GM18499 (cell line): ENCODE results near the gene TEPSIN.

ENCODE experiments used
- ATAC-seq: cut with Tn5 transposase; IDR thresholded peaks from one replicate; pipeline ENCODE4 v1.9.1; 2021; ENCODE audit warnings: moderate number of reproducible peaks; ENCODE audit not compliant: insufficient read depth, unreplicated experiment

Gene TEPSIN

DNA sequence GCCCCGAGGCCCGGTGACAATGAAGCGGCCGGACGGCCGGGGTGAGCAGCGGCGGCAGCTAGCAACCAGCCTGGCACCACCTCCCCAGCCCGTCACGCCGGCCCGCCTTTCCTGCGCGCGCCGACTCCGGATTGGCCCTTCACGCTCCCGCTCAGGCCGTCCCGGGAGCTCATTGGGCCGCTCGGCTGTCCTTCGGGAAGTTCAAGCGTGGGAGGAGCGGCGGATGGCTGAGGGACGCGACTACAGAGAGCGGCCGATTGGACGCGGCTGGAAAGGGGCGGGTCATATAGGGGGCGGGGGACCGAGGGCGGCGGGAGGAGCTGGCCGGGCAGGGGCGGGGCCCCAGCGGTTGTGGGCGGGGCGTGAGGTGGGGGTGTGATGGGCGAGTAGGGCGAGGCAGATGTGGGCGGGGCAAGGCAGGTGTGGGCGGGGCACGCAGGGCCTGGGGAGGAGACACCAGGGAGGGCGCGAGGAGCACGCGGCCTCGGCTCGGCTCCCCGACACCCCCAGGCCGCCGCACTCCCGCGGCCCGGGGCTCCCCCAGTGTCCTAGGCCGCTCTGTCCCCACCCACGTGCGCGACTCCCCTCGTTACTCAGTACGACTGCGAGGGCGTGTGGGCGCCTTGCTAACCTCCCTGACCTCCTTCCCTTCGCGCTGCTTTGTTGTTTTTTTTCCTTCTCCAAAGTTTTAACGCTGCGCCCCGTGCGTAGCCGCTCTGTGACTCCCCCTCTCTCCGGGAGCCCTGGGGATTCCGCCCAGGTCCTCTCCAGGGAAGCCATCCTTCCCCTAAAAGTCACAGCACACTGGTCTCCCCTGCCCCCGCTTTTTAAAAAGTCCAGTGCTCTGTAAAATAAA lies 15.7 kb downstream of the TEPSIN start, which contains the start of gene CEP131:
Gene CEP131 (minus strand): TSS at position 60 of the 856 bp plus-strand sequence. CDS start 2,909 bp downstream, outside the sequence.
- ATAC-seq = no peak

DNA sequence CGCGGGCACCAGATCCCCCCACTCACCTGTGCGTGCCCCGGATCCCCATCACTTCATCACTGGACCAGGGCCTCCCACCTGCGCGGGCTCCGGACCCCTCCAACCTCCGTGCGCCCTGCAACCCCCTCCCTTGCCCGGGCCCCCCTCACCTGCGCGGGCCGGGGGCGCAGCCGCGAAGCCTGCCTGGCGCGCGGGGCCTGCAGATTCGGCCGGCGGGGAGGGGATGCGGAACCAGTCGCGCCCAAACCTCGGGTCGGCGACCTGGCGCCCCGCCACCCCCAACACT lies 16.3 kb downstream of the TEPSIN start:
- no peak for ATAC-seq

DNA sequence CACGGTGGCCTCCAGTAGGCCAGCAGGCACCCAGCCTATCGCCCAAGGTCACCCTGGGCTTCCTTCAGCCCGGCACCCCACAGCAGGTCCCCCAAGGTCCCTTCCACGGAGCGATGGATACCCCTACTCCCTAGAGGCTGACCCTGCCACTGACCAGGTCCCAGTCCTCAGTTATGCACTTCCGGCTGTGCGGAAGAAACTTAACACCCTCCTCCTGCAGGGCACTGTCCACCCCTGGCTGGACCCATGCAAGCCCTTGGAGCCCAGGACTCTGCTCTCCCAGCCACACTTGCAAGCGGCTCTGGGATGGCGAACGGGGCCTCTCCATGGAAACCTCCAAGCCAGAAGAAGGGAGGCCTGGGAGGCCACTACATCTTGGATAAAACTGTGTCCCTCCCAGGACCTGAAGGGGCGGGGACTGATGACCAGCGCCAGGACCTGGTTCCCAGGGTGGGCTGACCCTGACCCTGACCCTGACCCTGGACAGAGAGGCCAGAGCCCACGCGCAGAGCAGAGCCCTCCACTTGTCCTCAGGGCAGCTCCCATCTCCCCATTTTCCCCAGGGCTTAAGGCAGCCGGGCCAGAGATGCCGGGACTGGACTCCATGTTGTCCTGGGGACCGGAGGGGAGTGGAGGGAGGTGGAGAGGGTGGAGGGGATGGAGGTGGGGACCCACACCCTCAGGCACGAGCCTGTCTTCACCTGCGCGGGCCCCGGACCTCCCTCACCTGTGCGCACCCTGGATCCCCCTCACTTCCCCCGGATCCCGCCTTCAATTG lies 16.8 kb downstream of the TEPSIN start:
- no peak for ATAC-seq

DNA sequence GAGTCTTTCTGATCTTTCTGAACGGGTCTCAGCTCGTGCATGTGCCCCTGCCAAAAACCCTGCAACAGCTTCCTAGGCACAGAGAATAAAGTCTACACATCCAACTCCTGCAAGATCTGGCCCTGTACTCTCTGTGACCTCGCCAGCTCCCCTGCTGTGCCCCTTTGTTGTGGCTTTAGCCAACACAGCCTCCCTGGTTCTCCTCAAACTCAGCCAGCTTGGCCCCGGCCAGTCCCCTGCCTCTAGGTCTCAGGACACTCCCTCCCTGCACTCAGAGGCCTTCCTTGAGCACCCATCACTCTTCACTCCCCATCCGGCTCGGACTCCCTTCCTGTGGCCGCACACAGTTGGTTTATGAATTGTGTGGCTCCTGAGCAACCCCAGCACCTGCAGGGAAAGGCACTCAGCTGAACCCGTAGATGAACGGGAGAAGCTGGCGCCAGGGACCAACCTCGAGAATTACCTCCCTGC lies 17.4 kb downstream of the TEPSIN start:
- ATAC-seq = no peak

DNA sequence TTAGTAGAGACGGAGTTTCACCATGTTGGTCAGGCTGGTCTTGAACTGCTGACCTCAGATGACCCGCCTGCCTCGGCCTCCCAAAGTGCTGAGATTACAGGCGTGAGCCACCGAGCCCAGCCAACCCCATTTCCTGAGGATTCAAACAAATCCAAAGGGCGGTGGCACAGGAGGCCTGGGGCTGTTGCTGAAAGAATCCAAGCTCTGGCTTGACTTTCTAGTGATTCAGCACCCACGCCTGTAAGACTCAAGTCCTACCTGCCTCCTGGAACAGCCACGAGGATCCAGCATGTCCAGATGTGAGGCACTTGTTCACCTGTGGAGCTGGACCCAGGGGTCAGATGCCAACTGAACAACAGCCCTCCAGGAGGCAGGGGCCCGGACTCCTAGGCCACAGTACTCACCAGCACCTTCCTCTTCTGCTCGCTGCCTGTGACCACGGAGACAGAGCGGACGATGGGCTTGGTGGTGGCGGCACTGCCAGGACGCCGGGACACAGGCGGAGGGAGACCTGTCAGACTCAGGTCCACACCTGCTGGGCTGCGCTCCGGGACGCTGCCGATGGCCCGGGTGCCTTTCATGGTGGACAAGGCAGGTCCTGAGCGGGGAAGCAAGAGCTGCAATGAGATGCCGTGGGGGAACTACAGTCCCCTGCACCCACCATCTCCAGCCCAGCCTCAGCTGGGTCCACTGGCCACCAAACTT lies 19.2 kb downstream of the TEPSIN start:
- ATAC-seq = no peak

DNA sequence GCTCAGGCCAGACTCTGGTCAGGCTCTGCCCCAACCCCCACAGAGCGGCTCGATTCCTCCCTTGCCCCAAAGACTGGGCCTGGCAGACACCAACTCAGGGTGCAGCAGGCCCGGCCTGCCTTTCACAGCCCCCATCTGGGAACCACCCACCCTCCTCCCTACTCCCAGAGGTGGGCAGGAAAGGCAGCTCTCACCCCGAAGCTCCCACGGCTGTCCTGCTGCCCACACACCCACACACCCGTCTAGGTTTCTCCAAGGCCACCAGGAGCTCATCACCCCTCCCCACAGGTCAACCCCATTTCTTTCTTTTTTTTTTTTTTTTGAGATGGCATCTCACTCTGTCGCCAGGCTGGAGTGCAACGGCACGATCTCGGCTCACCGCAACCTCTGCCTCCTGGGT lies 19.9 kb downstream of the TEPSIN start:
- ATAC-seq = no peak

DNA sequence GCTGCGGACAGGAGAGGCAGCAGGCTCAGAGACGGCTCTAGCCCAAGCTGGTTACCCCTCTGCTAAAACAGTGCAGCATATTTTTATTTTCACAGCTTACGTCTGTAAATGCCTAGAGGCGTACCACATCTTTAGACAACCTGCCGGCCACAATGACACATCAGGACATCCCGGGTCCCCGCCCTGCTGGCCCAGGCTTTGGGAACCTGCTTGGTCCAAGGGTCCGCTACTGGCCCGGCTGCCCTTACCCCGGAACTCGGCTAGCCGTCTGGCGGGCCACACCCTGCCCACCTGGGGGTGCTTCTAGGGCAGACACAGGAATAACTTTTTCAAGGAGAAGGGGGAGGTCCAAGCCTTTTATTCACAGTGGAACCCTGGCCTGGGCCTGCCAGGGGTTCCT lies 20.4 kb downstream of the TEPSIN start:
- no peak for ATAC-seq

DNA sequence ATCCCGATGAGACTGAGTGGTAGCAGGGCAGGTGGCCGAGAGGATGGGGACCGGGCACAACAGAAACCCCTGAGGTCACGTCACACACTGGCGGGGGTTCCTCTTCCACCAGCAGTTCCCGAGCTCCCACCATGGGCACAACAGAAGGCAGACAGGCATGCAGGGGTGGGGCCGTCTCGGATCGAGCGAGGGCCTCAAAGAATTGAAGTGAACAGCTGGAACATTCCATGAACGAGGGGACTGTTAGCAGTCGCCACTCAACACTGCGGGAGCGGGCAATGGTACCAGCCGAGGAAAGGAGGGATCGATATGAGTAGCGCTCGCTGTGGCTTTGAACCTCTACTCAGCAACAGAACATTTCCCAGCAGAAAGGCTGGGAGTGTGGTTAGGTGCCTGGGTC lies 21.4 kb downstream of the TEPSIN start:
- ATAC-seq = no peak

DNA sequence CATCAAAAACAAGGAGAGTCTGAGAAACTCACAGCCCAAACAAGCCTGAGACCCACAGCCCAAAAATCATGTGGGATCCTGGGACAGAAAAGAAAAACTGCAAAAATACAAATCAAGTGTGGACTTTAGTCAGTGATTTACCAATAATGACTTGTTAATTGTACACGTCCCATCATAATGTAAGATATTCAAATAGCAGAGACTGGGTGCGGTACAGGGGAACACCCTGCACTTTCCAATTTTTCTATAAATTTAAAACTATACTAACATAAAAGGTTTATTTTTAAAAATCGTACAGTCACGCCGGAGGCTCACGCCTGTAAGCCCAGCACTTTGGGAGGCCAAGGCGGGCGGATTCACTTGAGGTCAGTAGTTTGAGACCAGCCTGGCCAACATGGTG lies 24.9 kb downstream of the TEPSIN start:
- ATAC-seq = no peak

DNA sequence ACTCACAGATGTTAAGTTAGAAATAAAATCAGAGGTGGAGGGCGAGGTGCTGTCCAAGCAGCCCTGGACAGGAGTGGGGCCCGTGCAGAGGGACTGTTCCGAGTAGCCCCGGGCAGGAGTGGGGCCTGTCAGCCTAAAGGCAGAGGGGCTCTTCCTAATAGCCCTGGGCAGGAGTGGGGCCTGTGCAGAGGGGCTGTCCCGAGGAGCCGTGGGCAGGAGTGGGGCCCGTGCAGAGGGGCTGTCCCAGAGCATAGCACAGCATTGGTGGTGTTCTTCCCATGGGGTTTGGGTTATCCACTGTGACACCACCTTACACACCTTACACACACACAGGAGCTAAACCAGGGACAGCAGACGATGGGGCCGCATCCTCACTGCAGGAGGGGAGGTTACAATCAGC lies 26.5 kb downstream of the TEPSIN start:
- no peak for ATAC-seq

DNA sequence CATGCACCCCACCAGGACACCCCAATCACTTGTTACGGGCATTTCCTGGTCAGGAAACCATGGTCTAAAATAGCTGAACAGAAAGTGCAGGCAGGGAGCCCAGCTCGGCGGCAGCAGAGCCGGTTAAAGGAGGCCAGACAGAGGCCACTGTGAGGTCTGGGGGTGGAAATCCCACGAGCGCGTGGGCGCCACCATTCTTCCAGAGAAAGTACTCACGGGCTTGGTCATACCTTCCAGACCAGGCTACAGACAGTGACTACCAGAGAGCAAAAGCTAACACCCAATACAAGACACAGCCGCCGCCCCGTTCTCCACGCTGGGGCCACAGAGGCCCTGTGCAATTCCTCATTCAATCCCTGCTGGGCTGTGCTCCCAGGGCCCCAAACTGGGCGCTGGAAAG lies 28.0 kb downstream of the TEPSIN start:
- no peak for ATAC-seq

DNA sequence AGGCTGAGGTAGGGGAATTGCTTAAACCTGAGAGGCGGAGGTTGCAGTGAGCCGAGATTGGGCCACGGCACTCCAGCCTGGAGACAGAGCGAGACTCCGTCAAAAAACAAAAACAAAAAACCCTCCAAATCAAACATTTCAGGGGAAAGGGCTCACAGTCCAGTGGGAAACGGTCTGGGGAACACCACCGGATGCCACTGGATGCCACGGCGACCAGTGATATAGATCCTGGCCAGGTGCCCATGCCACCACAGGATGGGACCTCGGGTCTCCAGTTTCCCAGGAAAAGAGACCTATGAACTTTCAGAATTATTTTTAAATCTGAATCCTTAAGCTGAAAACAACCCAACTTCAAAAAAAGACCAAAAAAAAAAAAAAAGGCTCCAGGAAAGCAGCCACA lies 28.4 kb downstream of the TEPSIN start:
- ATAC-seq = no peak

DNA sequence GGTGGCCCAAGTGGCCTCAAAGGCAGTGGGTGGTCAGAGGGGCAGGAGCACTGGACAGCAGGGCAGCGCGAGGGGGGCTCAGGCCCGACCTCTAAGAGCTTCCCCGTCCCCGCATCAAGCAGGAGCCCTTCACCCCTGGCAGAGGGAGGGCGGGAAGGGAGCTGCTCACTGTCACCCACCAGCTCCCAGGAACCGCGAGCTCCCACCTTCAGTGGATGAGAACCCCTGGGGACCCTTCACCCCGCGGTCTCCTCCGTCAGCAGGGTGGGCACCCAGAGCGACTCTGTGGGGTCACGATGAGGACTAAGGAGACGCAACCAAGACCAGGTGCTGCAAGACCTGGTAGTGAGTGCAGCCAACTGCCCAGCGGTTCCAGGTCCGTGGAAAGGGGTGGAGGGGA lies 29.7 kb downstream of the TEPSIN start:
- ATAC-seq = no peak

DNA sequence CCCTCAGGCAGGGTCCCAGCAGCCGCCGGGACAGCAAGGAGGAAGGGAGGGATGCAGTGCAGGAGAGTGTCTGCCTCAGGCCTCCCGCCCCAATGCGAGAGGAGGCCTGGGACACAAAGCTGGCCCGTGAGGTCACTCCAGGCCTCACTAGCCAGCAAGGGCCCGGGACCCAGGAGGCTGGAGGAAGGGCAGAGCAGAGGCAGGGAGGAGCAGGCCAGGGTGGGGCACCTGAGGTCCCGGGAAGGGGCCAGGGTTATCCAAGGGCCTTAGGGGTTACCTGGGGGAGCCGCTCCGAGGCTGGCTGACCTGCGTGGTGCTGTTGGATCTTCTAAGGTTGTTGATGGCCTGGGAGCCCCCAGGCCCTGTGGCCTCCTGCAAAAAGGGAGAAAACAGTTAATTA lies 30.2 kb downstream of the TEPSIN start:
- ATAC-seq = no peak

DNA sequence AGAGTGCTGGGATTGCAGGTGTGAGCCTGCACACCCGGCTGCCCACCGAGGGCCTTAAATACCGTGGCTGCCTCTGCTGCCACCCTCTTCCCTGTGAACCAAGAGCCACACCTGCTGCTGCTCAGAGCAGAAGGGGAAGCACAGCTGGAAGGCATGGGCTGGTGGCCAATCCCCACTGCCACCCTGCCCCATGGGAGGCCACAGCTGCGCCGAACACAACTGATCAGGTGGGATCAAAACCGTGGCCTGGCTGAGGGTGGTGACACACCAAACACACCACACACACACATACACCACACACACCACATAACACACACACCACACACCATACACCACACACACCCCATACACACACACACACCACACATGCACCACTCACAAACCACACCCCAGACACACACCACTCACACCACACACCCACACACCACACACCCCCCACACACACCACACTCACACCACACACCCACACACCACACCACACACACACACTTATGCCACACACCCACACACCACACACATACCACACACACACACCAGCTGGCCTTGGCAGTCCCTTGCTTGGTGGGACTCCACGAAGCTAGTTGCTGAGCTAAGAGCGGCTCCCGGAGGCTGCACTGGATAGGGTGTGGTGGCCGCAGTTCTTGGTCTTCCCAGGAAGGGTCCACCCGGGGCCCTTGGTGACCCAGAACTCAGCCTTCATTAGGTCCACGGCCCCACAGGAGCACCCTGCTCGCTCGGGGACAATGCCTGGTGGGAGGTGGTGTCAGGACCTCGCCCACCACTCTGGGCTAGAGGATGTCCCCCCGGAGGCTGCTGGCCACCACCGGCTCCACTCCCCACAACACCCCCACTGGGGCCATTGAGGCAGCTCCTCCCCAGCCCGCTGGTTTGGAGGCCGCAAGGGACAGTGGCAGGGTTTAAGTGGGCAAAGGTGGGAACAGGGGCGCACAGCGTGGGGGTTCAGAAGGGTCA lies 31.0 kb downstream of the TEPSIN start:
- no peak for ATAC-seq

DNA sequence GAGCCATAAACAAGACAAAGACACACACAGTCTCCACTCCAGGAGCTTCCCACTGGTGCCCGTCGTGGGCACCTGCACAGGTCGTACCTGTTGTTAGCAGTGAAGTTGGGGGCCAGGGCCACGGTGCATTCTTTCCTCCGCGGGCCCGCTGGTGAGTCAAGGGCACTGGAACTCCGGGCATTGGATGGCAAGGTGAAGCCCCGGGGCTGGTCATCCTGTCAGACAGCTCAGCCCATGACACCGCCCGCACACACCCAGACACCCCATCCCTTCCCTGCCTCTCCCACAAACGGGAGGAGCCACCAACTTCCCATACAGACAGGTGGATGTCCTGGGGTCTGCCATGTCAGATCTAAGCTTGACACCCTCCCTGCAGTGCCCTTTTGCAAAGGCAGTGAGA lies 32.2 kb downstream of the TEPSIN start:
- ATAC-seq = no peak

DNA sequence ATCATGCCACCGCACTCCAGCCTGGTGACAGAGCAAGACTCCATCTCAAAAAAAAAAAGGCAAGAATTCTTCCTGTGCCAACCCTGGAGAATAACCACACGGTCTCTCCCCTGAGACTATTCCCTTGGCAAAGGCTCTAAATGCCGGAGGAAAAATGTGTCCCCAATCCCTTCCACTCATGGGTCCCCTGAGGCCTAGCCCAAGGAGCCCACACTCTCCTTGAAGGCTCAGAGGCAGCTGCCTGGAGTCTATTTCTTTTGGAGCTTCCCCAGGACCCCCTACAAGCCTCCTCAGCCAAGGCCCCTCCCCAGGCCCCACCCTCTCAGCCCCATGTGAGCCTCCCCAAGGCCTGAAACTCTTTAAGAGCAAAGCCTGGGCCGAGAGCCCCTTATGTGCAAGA lies 32.7 kb downstream of the TEPSIN start:
- no peak for ATAC-seq

DNA sequence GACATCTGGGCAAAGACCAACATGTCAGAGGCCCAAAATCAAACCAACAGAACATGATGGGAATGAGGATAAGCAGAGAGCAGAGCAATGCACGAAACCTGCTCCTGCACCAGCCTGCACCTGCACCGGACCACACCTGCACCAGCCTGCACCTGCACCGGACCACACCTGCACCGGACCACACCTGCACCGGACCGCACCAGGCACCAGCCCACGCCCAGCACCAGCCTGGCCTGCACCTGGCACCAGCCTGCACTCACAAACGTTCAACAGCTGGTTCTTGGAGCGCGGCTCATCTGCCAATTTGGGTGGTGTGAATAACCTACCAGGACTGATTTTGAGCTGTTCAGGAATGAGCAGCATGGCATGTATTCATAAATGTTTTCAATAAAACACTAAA lies 34.3 kb downstream of the TEPSIN start:
- ATAC-seq = no peak

DNA sequence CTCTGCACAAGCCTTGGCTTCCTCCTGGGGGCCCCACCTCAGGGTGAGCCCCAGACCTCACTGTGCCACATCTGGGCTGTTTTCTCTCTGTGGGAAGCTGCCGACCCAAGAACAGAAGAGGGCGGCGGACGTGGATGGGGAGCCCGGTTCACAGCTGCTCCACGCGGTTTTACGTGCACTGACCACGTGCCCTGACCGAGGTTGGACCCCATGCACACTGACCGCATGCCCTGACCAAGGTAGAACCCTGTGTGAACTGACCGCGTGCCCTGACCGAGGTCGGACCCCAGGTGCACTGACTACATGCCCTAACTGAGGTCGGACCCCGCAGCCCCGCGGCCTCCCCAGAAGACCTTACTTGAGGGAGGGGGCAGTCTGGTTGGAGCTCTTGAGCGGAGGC lies 35.7 kb downstream of the TEPSIN start:
- ATAC-seq = no peak

DNA sequence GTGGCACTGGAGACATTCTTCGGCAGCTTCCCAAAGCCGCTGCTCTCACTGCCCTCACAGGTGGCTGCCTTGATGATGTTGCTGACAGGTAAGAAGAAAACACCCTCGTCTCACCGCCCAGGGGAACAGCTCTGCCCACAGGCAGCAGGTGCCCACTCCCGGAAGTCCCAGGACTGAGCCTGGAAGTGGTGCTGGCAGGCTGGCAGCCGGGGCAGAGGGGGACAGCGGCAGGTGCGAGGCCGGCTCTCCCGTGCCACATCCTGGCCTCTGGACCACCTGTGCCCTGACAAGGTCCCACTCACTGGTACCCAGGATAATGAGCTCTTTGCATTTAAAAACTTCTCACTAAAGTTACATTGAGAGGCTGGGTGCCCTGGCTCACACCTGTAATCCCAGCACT lies 36.5 kb downstream of the TEPSIN start:
- ATAC-seq = no peak
